ENCODE results near the gene HIC1. TPM values are rescaled to one million over a fixed set of nuclear protein-coding genes. Genes with fewer than 3 reads are reported as not detected.
A peak's percentile ranks its signal among the peaks of the same experiment; 100 is the strongest.

HIC1 gene
- polyA plus RNA-seq, 3 donors: 0.13 to 14.2 (median 0.30) TPM

GRCh38 chr17:2054262-2054511, 716 bp upstream of the HIC1 start:
- Histone ChIP-seq H3K4me1 (ENCODE audit: control insufficient read depth in 1 of 2, insufficient read depth in 2 of 2, low read length in 2 of 2) (peaks cover 39 to 83% of the 10 kb centered on the region in 2 donors), H2AFZ (ENCODE audit: insufficient read depth, low read depth, low read length, poor library complexity, severe bottlenecking) (no peak overlapping the region), H3K36me3 (replicated peaks in 1 of 2; ENCODE audit: control insufficient read depth in 1 of 2, insufficient read depth in 2 of 2, low read length in 2 of 2) (no peaks in the 10 kb centered on the region), H3K4me3 (replicated peaks in 1 of 3; ENCODE audit: low read depth in 2 of 3, low read length in 3 of 3) (peak overlapping the region in 1 of 3 experiments; percentile 78), H3K9ac (ENCODE audit: insufficient read depth, low read length, poor library complexity, severe bottlenecking) (no peak overlapping the region), H3K9me3 (replicated peaks in 1 of 2; ENCODE audit: control insufficient read depth in 1 of 2, insufficient read depth in 1 of 2, low read length in 2 of 2) (peaks cover 0 to 3% of the 10 kb centered on the region in 2 donors), H3K4me2 (replicated peaks; ENCODE audit: extremely low read depth, low read length, poor library complexity, severe bottlenecking) (peak overlapping the region; percentile 53), H3K27ac (ENCODE audit: low read depth in 1 of 2, low read length in 2 of 2) (no peak overlapping the region), H3K27me3 (ENCODE audit: control insufficient read depth in 2 of 2, insufficient read depth in 2 of 2, low read length in 2 of 2) (peaks cover 37 to 56% of the 10 kb centered on the region in 2 donors), H3K79me2 (ENCODE audit: insufficient read depth, low read length) (no peaks in the 10 kb centered on the region), H4K20me1 (ENCODE audit: insufficient read depth, low read length) (peaks cover 14% of the 10 kb centered on the region)
- intact Hi-C loops (cut with micrococcal nuclease): loop anchor here (1.0 to 10.0 kb wide), 4 partner anchors 101 to 298 kb away; no protein-coding TSS in a partner anchor
- peaks cover 31% of the 10 kb centered on the region for H3K4me1 Mint-ChIP-seq
- peaks cover 0 to 19% (median 8%) of the 10 kb centered on the region in 7 donors for H3K9me3 Mint-ChIP-seq
- H3K27me3 Mint-ChIP-seq (ENCODE audit: low read depth in 3 of 3): peaks cover 38 to 74% (median 49%) of the 10 kb centered on the region in 3 donors
- H3K36me3 Mint-ChIP-seq: no peaks in the 10 kb centered on the region
- 6% methylated on average over 16 of the region's 16 CpGs for WGBS (ENCODE audit: insufficient coverage)
- peak overlapping the region; percentile 54 to 82 for H3K4me3 Mint-ChIP-seq
- no peak for DNase-seq
- H3K27ac Mint-ChIP-seq: no peak overlapping the region
- TF ChIP-seq, protein P1, sequence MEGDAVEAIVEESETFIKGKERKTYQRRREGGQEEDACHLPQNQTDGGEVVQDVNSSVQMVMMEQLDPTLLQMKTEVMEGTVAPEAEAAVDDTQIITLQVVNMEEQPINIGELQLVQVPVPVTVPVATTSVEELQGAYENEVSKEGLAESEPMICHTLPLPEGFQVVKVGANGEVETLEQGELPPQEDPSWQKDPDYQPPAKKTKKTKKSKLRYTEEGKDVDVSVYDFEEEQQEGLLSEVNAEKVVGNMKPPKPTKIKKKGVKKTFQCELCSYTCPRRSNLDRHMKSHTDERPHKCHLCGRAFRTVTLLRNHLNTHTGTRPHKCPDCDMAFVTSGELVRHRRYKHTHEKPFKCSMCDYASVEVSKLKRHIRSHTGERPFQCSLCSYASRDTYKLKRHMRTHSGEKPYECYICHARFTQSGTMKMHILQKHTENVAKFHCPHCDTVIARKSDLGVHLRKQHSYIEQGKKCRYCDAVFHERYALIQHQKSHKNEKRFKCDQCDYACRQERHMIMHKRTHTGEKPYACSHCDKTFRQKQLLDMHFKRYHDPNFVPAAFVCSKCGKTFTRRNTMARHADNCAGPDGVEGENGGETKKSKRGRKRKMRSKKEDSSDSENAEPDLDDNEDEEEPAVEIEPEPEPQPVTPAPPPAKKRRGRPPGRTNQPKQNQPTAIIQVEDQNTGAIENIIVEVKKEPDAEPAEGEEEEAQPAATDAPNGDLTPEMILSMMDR (IDR thresholded peaks at IDR 0.05): no peak

- Mint-ChIP-seq H3K9me3 (peaks cover 0 to 19% (median 7%) of the 10 kb centered on the region in 7 donors), H3K4me3 (peak overlapping the region; percentile 77 to 85), H3K36me3 (peaks cover 4 to 6% of the 10 kb centered on the region in 2 donors), H3K4me1 (peaks cover 41% of the 10 kb centered on the region), H3K27ac (no peak overlapping the region), H3K27me3 (ENCODE audit: low read depth in 3 of 3) (peaks cover 40 to 81% (median 49%) of the 10 kb centered on the region in 3 donors)
- H3K36me3 ChIP-seq (replicated peaks in 1 of 2; ENCODE audit: control insufficient read depth in 1 of 2, insufficient read depth in 2 of 2, low read length in 2 of 2): no peaks in the 10 kb centered on the region
- TF ChIP-seq, protein P1 (IDR thresholded peaks at IDR 0.05): no peak
- WGBS (ENCODE audit: insufficient coverage): under 1% methylated on average over 108 of the region's 113 CpGs
- peak overlapping the region; percentile 65 for H3K9ac ChIP-seq (ENCODE audit: insufficient read depth, low read length, poor library complexity, severe bottlenecking)
- H3K4me2 ChIP-seq (replicated peaks; ENCODE audit: extremely low read depth, low read length, poor library complexity, severe bottlenecking): peak overlapping the region; percentile 85
- no peaks in the 10 kb centered on the region for H3K79me2 ChIP-seq (ENCODE audit: insufficient read depth, low read length)
- peak overlapping the region; percentile 24 to 78 (median 61) for H3K4me3 ChIP-seq (replicated peaks in 1 of 3; ENCODE audit: low read depth in 2 of 3, low read length in 3 of 3)
- no peak overlapping the region for H3K27ac ChIP-seq (ENCODE audit: low read depth in 1 of 2, low read length in 2 of 2)
- DNase-seq: no peak
- no peak overlapping the region for H2AFZ ChIP-seq (ENCODE audit: insufficient read depth, low read depth, low read length, poor library complexity, severe bottlenecking)
- peaks cover 46 to 86% of the 10 kb centered on the region in 2 donors for H3K4me1 ChIP-seq (ENCODE audit: control insufficient read depth in 1 of 2, insufficient read depth in 2 of 2, low read length in 2 of 2)
- intact Hi-C loops (cut with micrococcal nuclease): loop anchor here (1.0 to 10.0 kb wide), 4 partner anchors 67 to 189 kb away; no protein-coding TSS in a partner anchor
- peaks cover 0 to 3% of the 10 kb centered on the region in 2 donors for H3K9me3 ChIP-seq (replicated peaks in 1 of 2; ENCODE audit: control insufficient read depth in 1 of 2, insufficient read depth in 1 of 2, low read length in 2 of 2)
- peaks cover 36 to 56% of the 10 kb centered on the region in 2 donors for H3K27me3 ChIP-seq (ENCODE audit: control insufficient read depth in 2 of 2, insufficient read depth in 2 of 2, low read length in 2 of 2)
- H4K20me1 ChIP-seq (ENCODE audit: insufficient read depth, low read length): peaks cover 14% of the 10 kb centered on the region
These were observed 646 bp downstream of the HIC1 start for GRCh38 chr17:2055292-2056205.
